A673 (cell line): ENCODE measurements around the gene DHX38. TPM values are rescaled to one million over a fixed set of nuclear protein-coding genes. Genes with fewer than 3 reads are reported as not detected.

ENCODE experiments used
- BruUV-seq: library from RNA; stranded (reverse); fragments of 400-500 nt; replicated peaks from 2 replicates; lab custom pipeline; 2021; lab: Mats Ljungman, UMichigan
- CTCF ChIA-PET: fragments of 300-600 bp; sonication (Branson Sonifier 250); formaldehyde crosslinking; loops from one replicate; lab custom pipeline; 2022; ENCODE audit warnings: antibody characterized with exemption; lab: Charles Lee
- POLR2A ChIA-PET: fragments of 300-600 bp; sonication (Branson Sonifier 250); formaldehyde crosslinking; loops from one replicate; lab custom pipeline; 2022; ENCODE audit warnings: antibody characterized with exemption; ENCODE audit not compliant: low non-redundant PET; lab: Charles Lee
- DNase-seq: peaks from one replicate; pipeline ENCODE4 v3.0.0-alpha.2; 2015; ENCODE audit warnings: low spot score
- H3K27ac ChIP-seq: fragments of 200-600 bp; sonication (generic); 2 replicates; pipeline ENCODE4 v1.5.1; 2016; ENCODE audit warnings: mixed run types, low read depth, mild to moderate bottlenecking, mixed read lengths, antibody characterized with exemption, low read length; ENCODE audit not compliant: poor library complexity, severe bottlenecking
- H3K27me3 ChIP-seq: fragments of 200-600 bp; sonication (generic); replicated peaks from 2 replicates; pipeline ENCODE4 v1.6.1; 2017; ENCODE audit warnings: mixed run types, low read depth, mild to moderate bottlenecking, mixed read lengths, antibody characterized with exemption, low read length; ENCODE audit not compliant: insufficient read depth, poor library complexity
- H3K36me3 ChIP-seq: fragments of 200-600 bp; sonication (generic); 2 replicates; pipeline ENCODE4 v1.6.1; 2016; ENCODE audit warnings: mixed run types, mild to moderate bottlenecking, mixed read lengths, antibody characterized with exemption, low read length; ENCODE audit not compliant: insufficient read depth, poor library complexity, severe bottlenecking
- H3K4me1 ChIP-seq: fragments of 200-600 bp; sonication (generic); 2 replicates; pipeline ENCODE4 v1.6.1; 2017; ENCODE audit warnings: mixed run types, mild to moderate bottlenecking, mixed read lengths, antibody characterized with exemption, low read length; ENCODE audit not compliant: insufficient read depth, poor library complexity, severe bottlenecking
- H3K4me3 ChIP-seq: fragments of 200-600 bp; sonication (generic); 2 replicates; pipeline ENCODE4 v1.5.1; 2016; ENCODE audit warnings: low read depth, mixed run types, mild to moderate bottlenecking, mixed read lengths, low read length; ENCODE audit not compliant: poor library complexity, severe bottlenecking
- H3K9me3 ChIP-seq: fragments of 200-600 bp; sonication (generic); 2 replicates; pipeline ENCODE4 v1.6.1; 2016; ENCODE audit warnings: mixed run types, low read depth, mild to moderate bottlenecking, mixed read lengths, antibody characterized with exemption, low read length; ENCODE audit not compliant: poor library complexity, severe bottlenecking
- CTCF ChIP-seq: fragments of 300-800, 200-600 bp; sonication (generic); conservative IDR thresholded peaks from 2 replicates; pipeline ENCODE4 v1.5.1; 2017; ENCODE audit warnings: low read depth, mild to moderate bottlenecking, antibody characterized with exemption, low read length, moderate library complexity, mixed read lengths
- EZH2 ChIP-seq: fragments of 200-600 bp; sonication (generic); IDR thresholded peaks from 2 replicates; pipeline ENCODE4 v1.6.1; 2017; ENCODE audit warnings: borderline replicate concordance, low read depth, mild to moderate bottlenecking, mixed read lengths, antibody characterized with exemption, low read length; ENCODE audit not compliant: poor library complexity, severe bottlenecking
- intact Hi-C: fragments of 100-400 bp; cut with micrococcal nuclease; formaldehyde crosslinking; loops from one replicate; pipeline ENCODE4 v1.10.0; 2022; ENCODE audit not compliant: unreplicated experiment
- total RNA-seq: library from RNA; stranded (reverse); gene quantifications from 2 replicates; pipeline ENCODE4 v1.2.3, GENCODE V29; 2021

The DHX38 gene
- total RNA-seq, 1 experiment from 2014 or later = 91.0 TPM

- no peak for TF ChIP-seq EZH2
- TF ChIP-seq CTCF = no peak
- Histone ChIP-seq H3K4me3 (no peak overlapping the region), H3K27me3 (peaks cover 5% of the 10 kb centered on the region), H3K9me3 (no peaks in the 10 kb centered on the region), H3K27ac (no peak overlapping the region), H3K4me1 (no peaks in the 10 kb centered on the region), H3K36me3 (no peaks in the 10 kb centered on the region)
- POLR2A ChIA-PET = no interaction called here
- CTCF ChIA-PET = no interaction called here
- intact Hi-C loops = no loop called here
- DNase-seq = no peak
- BruUV-seq = no TSS peak
Observed at GRCh38 chr16:72159801-72160200, 66.2 kb downstream of the DHX38 start.

GRCh38 chr16:72162105-72162692 is 68.6 kb downstream of the DHX38 start:
- no peaks in the 10 kb centered on the region for H3K27me3 ChIP-seq
- H3K9me3 ChIP-seq = no peaks in the 10 kb centered on the region
- H3K4me3 ChIP-seq = no peak overlapping the region
- POLR2A ChIA-PET = no interaction called here
- TF ChIP-seq CTCF = no peak
- TF ChIP-seq EZH2 = no peak
- DNase-seq = no peak
- no peaks in the 10 kb centered on the region for H3K4me1 ChIP-seq
- H3K27ac ChIP-seq = no peak overlapping the region
- no TSS peak for BruUV-seq
- CTCF ChIA-PET = no interaction called here
- intact Hi-C loops = no loop called here
- no peaks in the 10 kb centered on the region for H3K36me3 ChIP-seq

Other genes starting within 250 kb of the DHX38 start
- gene ATXN1L, start 247.9 kb upstream of the DHX38 start, total RNA-seq = 26.0 and 26.6 TPM in 2 replicates
- gene ZNF821, start 209.7 kb upstream of the DHX38 start, total RNA-seq = 11.1 and 17.9 TPM in 2 replicates
- 206 TPM in 2 replicates for gene IST1, start 198.3 kb upstream of the DHX38 start, total RNA-seq
- not detected in 2 replicates for gene PKD1L3, start 93.4 kb upstream of the DHX38 start, total RNA-seq
- 12.8 and 14.4 TPM in 2 replicates for gene DHODH, start 85.1 kb upstream of the DHX38 start, total RNA-seq
- gene HP, start 39.3 kb upstream of the DHX38 start, total RNA-seq = not detected in 2 replicates
- not detected in 2 replicates for gene HPR, start 30.6 kb upstream of the DHX38 start, total RNA-seq
- gene TXNL4B, start 227 bp upstream of the DHX38 start, total RNA-seq = 15.8 and 17.6 TPM in 2 replicates
- 0.42 and 1.2 TPM in 2 replicates for gene PMFBP1, start 78.3 kb downstream of the DHX38 start, total RNA-seq